HG03159 (cell line): Measurements from ENCODE around the gene MEGF11.

Experiments
- ATAC-seq: cut with Tn5 transposase; IDR thresholded peaks from one replicate; pipeline ENCODE4 v1.9.1; 2021; ENCODE audit warnings: mild to moderate bottlenecking, moderate library complexity; ENCODE audit not compliant: unreplicated experiment

Gene MEGF11

DNA sequence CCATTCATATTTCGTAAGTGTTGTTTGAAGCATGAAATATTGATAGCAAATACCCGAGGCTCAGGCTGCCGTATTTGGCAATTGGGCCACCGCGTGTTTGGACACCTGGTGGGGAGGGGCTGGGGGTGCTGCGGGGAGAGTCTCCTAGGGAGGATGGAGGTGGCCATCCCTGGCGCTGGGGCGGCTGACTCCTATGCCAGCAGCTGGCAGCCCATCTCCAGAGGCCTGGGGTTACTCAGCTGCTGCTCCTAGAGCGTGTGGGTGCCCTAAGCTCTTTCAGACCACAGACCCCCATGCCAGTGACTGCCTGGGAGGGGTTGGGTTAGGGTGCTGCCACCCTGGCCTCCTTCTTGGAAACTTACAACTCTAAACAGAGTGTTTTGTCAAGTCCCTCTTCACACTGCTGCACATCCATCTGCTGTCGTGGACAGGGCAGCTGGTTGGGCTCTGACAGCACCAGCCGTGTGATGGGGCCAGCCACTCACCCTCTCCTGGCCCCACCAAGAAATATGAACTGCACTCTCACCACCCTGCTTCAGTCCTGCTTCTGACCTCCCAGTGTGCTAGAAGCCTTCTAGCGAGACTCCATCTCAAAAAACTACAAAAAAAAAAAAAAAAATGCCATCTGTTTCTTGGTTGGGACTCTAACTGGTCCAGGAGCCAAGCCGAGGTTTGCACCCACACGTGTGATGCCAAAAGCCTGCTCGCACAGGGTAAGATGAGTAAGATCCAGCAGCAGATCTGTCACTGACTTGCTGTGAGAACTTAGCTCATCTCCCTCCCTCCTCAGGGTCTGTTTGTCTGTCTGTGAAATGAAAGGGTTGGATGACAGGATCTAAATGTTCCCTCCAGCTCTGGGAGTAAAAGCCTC, 156.2 kb downstream of the MEGF11 start:
- no peak for ATAC-seq

DNA sequence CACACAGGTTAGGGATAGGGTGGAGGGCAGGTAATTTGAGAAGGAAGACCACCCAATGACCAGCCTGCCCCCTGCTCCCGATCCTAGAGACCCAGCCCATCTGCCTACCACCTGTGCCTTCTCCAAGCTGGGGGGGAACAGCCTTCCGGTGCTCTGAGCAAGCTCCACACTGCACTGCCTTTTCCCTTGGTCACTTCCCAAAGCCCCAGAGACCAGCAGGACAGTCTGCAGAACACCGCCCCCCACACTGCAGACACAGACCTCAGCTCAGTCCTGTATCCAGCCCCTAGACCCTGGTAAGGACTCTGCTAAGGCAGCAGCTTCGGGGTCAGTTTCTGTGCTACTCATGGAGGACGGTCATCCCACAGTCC, 156.9 kb downstream of the MEGF11 start:
- no peak for ATAC-seq

DNA sequence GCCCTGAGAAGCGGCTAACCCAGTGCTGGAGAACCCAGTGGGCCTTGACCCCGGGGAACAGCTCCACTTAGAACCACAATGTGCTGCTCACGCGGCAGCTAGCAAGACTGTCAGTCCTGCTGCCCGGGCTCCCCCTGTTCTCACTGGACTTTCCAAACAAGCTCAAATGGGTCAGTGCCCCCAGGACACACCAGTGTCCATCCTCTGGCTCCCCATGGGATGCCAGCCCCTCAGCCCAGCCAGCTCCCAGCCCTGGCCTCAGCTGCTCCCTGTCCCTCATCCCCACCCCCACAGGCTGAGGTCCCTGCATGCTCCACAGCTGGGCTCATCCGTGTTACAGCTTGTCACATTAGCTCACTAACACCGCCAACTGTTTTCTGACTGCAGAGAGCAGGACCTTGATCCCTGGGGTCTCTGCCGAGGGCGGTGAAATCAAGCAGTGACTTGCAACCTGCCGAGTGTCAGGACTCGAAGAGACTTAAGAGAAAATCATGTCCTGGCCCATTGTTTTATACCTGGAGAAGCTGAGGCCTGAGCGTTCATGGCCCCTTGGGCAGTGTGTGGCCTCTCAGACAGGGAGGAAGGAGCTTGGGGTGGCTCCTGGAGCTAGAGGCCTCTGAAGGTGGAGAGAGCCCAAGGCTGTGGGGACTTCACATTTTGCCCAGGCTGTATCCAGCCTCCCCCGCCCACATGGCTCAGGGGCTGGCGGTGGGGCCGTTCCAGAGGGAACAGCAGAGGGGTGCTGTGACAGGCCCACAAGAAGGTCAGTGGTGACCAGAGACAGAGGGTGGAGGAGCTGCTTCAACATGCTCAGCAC, 157.5 kb downstream of the MEGF11 start:
- no peak for ATAC-seq

DNA sequence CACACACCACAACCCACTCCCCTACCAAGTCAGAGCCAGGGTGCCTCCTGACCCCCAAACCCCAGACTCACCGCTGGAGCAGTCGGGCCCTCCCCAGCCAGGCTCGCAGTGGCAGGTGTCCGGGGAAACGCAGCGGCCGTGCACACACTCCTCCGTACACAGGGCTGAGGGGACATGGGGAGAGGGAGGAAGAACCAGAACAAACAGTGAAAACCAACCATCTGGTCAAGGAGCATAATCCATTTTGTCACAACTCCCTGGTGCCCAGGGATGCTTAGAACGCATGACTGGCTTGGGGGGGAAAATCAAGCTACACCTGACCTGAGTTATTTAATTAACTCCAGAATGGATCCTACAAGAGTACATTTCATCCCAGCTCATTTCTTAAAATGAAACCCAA, 159.2 kb downstream of the MEGF11 start:
- no peak for ATAC-seq

DNA sequence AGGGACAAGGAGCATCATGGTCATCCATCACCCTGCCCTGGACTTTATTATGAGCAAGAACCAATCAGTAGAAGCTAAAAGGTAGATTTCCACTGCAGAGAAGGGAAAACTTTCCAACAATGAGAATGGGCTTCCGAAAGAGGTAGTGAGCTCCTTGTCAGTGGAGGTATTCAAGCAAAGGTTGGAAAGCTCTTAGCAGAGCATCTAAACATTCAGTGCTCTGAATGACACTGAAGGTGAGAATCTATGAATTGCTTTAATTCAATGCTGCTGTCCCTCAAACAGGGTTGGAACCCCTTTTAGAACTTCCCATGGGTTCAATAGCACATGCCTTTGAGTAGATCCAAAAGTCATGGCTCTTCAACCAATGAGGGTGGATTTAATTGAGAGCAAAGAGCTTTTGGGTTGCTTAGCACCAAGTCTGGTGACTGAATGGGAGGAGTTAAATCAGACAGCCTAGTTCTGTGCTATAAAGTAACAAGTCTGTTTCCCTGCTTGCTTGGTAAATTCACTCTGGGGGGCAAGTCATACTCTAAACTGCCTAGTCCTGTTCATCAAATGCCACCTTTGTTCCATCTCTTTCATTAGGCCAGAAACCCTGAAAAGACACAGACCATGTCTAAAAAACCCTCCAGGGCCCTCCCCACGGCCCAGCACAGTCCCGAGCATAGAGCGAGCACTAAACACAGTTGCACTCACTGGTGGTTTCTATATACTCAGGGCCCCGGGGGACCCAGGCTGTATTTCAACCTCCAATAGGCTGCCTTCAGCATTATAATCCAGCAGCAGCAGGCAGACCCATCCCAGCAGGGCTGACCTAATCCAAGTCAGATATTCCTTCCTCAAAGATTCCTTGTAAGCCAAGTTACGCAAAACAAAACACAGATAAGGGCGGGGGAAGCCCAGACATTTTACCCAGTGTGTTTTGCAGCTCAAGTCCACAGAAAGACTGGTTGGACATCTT, 161.2 kb downstream of the MEGF11 start:
- ATAC-seq = no peak

DNA sequence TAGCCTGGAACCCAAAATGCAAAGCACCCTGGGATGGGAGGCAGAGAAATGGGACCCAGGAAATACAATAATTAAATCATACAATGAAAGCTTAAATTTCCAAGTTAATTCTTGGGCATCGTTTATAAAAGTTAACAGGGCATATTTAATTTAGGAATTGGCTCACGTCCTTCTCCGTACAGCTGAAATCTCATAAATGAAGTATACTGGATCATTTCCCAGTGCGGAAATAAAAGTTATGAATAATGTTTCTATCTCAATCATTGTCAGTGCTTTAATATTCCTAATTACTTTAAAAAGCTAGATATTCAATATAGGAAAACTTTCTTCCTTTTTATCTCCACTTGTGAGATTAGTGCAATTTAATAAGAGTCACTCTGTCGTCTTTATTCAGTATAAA, 164.0 kb downstream of the MEGF11 start:
- ATAC-seq = no peak

DNA sequence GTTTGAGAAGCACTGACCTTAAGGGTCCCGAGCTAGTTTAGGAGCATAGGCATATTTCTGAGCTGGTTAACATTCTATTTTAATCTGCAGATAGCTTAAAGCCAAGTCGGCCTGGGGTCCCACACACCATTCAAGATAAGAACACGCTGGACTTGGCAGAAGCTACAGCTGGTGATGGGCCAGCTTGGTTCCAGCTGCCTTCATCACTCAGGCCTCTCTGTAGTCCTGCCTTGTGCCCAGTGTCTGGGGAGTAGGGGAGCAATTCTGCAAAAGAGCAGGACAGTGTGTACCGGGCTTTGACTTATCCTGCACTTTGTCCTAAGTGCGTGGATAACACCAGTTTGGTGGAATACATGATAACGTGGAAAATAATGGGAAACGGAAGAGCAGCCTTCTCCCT, 164.5 kb downstream of the MEGF11 start:
- ATAC-seq = no peak

DNA sequence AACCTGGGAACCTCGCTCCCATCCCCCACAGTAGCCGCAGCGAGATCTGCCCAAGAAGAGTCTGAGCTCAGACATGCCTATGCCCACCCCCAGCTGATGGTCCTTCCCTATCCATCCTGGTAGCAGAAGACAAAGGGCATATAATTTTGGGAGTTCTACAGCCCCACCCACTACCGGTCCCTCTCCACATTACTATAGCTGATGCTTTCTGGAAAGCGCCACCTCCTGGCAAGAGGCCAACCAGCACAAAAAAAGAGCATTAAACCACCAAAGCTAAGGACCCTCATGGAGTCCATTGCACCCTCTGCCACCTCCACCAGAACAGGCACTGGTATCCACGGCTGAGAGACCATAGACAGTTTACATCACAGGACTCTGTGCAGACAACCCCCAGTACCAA, 168.4 kb downstream of the MEGF11 start:
- no peak for ATAC-seq

DNA sequence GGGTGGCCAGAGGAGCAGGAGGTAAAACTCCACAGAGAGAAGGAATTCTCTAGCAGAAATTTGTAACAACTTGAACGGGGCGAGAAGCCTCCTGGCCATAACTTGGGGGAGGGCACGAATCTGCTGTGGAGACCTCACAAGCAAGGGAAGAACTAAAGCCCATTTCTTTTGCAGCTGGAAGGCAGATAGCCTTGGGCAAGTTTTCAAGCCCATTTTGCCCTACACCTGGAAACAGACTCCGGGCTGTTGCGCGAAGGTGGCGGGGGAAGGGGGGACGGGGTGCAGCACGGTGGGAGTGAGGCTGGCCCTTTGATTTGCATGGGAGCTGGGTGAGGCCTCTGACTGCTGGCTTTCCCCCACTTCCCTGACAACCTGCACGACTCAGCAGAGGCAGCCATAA, 168.8 kb downstream of the MEGF11 start:
- no peak for ATAC-seq

DNA sequence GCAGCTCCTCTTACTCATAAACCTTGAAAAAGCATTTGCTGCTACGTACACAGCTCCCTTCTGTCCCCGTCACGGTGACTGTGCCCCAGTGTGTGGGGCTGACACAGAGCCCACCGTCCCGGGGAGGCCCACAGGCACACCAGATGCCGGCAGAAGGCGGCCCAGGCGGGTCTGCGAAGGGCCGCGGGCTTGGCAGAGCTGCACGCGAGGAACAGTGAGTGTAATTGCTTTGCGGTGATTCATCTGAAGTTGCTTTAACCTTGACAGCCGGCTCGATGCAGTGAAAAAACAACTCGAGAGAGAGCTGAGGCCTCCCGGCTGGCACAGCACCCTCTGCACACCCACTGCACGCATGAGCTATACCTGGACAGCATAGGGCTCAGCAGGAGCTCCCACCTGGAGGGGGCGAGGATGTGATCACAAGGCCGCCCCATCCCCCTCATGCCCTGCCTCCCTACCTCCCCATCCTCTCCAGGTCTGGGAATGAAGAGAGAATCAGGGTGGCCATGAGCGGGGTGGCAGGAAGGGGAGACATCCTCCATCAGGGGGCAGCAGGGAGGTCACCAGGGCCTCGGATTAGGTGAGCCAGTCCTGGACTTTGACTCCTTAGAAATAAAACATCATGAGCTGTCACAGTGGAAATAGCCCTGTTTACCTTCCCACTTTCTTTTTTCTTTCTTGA, 172.7 kb downstream of the MEGF11 start:
- no peak for ATAC-seq

DNA sequence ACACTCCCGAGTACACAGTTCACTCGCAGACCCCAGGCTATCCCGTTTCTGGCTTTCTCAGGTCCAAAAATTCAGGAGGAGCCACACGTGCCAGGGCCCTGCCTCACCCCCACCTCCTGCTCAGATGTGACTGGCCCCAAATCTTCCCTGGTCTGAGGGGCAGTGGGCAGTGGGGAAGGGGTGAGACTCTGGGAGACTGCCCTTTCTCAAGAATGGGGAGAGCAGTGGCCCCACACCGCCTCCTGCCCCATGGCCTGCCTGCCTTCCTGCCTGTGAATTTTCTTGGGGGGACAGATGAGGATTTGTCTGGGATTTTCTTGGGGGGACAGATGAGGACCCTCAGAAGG, 174.6 kb downstream of the MEGF11 start:
- no peak for ATAC-seq

DNA sequence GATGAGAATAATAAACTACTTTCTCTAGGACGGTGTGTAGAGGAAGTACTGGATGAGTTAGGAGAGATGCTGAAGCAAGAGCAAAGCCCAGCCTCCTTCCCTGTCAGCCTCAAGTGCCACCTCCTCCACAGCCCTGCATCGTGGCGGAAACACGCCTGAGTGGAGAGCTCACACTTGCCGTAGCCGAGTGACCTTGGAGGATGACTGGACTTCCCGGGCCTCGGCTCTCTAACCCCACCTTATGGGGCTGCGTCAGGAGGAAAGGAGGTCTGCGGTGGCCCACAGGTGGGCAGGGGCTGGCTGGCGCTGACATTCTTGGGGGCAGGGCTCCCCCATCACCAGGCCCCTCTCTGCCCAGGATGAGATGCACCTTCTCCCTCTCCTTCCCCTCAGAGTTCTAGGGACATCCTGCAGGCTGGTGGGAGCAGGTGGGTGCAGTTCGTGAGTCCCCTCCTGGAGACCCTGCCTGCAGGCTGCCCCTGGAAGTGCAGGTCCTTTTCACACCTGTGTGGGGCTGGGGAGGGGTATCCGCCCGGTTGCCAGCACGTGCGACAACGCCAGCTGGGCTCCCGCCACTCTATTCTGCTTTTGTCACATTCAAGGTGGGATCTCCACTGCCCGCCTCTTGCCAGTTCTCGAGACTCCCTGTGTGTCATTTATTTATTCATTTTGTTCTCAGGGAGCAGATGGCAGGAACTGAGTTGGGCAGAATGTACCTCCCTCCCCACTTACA, 175.2 kb downstream of the MEGF11 start:
- ATAC-seq = no peak

DNA sequence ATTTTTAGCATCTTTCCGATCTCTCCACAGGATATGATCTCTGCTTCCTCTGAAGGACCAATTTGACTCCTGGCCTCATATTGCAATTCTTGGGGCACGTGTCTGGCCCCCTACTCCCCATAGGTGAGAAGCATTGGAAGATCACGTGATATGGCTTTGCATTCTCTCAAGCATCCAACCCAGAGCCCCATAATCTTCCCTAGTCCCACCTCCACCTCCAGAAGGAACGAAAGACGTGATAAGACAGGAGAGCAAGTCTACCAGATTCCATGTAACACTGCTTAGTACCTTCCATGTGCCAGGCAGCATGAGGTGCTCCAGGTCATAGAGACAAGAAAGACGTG, 176.3 kb downstream of the MEGF11 start:
- no peak for ATAC-seq

DNA sequence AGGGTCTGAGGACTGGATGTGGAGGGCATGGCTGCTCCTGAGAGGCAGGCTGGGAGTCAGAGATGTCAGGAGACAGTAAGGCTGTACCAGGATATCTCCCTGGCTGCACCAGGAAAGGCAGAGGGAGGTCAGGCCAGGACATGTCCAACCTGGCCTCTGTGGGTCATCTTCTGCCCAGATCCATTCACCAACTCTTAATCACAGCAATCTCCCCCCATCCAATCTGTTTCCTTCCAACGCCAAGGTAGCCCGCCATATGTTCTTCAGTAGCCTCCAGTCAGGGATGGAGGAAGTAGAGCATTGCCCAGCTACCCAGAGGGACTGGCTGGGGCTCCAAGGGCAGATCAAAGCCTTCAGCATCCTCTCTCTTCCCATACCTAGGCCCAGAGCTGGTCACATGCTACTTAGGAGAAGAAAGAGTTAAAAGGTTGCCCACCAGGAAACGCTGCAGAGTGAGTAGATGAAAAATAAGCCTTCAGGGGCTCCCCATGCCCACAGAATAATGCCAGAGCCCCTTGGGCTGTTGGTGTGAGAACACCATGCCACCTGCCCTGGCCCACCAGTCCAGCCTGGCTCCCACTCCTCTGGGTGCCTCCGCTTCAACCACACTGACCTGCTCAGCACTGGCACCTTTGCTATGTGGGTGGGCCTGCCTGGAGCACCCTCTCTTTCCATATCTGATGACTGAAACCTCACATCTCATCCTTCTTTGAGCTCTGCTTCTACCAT, 176.8 kb downstream of the MEGF11 start:
- ATAC-seq = no peak

DNA sequence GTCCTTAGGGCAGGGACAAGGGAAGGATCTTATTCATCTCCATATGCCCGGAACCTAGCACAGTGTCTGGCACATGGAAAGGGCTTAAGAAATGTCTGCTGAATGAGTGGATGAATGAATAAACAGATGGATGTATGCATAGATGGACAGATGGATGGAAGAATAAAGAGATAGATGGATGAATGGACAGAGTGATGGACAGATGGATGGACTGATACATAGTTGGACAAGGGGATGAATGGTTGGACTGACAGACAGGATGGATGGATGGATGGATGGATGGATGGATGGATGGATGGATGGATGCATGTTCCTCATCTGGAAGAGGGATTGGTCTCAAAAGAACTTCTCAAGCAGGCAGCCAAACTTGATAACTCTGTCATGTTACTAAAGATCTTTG, 177.6 kb downstream of the MEGF11 start:
- no peak for ATAC-seq

DNA sequence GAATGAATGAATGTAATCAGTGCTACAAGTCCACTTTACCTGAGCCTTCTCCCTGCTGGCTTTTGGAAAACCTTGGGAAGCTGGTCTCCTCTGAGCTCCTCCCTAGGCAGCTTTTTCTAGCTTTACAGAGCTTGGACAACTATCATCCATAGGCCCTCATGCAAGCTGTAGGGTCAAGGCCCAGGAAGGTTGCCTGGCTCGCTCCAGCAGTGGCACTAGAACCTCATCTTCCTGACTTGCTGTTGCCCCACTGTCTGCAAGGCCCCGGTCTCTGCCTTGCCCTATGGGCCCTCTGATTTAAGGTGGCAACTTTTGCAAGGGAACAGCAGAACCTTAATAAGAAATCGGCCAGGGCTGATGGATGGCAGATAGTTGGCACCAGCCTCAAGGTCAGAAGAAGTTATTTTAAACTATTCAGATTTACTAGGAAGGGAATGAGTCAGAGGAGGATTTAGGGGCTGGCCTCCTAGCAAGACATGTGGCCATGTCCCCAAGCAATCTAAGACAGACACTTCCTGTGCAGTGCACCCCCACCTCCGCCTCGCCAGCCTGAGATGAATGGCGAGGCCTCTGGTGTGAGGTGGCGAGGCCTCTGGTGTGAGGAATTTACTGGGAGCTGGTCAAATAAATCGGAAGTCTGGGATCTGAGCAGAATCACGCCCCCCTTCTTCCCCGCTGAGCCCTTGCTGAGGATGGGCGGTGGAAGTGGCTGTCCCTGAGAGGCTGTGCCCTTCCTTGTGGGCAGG, 180.8 kb downstream of the MEGF11 start:
- no peak for ATAC-seq

DNA sequence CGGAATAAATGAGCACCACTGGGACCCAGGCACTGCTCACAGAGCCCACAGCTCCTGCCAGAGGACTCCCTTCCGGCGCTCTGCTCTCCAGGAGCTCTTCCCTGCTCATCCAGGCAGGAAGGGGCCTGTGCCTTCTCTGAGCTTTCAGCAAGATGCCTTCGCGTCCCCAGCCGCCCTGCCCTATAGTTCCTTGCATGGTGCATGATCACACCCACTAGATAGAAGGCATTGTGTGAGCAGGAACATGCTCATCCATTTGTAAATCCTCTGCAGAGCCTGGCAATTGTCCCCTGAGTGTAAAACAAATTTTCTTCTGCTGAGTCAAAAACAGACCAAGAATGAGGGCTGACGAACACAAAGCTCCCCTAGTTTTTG, 181.6 kb downstream of the MEGF11 start:
- ATAC-seq = no peak

DNA sequence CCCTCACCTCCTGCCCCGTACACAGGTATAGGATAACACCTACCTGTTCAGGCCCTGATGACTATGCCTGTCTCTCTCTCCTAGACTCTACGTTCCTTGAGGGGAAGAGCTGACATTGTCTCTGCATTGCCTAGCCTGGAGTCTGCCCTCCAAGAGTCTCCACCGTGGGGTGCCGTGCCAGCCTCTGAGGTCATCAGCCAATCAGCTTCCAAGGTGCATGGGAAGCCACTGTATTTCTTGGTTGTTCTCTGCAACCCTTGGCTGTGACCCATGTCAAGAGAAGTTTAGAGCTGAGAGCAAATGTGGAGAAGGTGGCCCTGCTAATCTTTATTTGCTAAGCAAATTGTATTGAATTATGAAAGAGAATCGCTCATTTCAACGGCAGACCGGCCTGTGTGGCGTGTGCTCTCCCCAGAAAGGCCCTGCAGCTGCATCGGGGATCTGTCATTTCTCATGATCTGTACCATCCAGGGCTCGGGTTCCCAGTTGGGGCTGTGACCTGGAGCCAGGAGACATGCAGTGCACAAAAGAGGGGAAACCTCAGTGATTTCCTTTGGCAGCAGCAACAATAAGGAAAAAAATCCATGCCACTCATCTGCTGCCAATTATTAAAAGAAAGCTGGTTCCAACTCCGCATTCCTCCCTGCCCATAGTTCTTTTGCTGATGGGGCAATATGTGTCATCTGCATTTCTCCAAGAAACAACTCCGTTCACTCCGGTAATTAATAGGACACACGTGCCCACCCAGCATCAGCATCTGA, 182.2 kb downstream of the MEGF11 start:
- ATAC-seq = no peak
